H1 (cell line): ENCODE data around the gene NECTIN2. TPM values are rescaled to one million over a fixed set of nuclear protein-coding genes. Genes with fewer than 3 reads are reported as not detected.

Source experiments
- CTCF ChIA-PET: fragments of 300-600 bp; sonication (Branson Sonifier 250); formaldehyde crosslinking; loops from one replicate; lab custom pipeline; 2021; ENCODE audit not compliant: partially characterized antibody; lab: Charles Lee
- POLR2A ChIA-PET: fragments of 300-600 bp; sonication (Branson Sonifier 250); formaldehyde crosslinking; loops from one replicate; lab custom pipeline; 2021; ENCODE audit warnings: inconsistent platforms; ENCODE audit not compliant: partially characterized antibody; lab: Charles Lee
- DNase-seq, 2 experiments: peaks; one replicate each; pipeline versions ENCODE4 v3.0.0 to v3.0.0-alpha.2; 2010 to 2022; ENCODE audit warnings: low spot score in 2 of 2, low read depth in 1 of 2, mixed read lengths in 1 of 2
- FAIRE-seq: peaks from 2 replicates; lab custom pipeline; 2011; peaks lifted over from hg19 to GRCh38; lab: Jason Lieb, UNC
- H2AFZ ChIP-seq: 2 replicates; pipeline ENCODE4 v1.8.1; 2012; ENCODE audit warnings: low read length, inconsistent platforms
- H2AK5ac ChIP-seq: 2 replicates; pipeline ENCODE4 v1.6.1; 2013; ENCODE audit warnings: low read depth, low read length
- H2BK120ac ChIP-seq: replicated peaks from 2 replicates; pipeline ENCODE3; 2013; ENCODE audit warnings: low read depth, low read length, inconsistent platforms
- H2BK12ac ChIP-seq: 2 replicates; pipeline ENCODE4 v1.6.1; 2013; ENCODE audit warnings: low read depth, low read length
- H2BK15ac ChIP-seq: 2 replicates; pipeline ENCODE4 v1.6.1; 2013; ENCODE audit warnings: low read length
- H2BK20ac ChIP-seq: 2 replicates; pipeline ENCODE4 v1.6.1; 2013; ENCODE audit warnings: low read length
- H2BK5ac ChIP-seq: 2 replicates; pipeline ENCODE4 v1.6.1; 2013; ENCODE audit warnings: low read depth, low read length
- H3K14ac ChIP-seq: 2 replicates; pipeline ENCODE4 v1.6.1; 2013; ENCODE audit warnings: inconsistent platforms; ENCODE audit not compliant: insufficient read length
- H3K18ac ChIP-seq: 2 replicates; pipeline ENCODE4 v1.6.1; 2013; ENCODE audit warnings: low read length; ENCODE audit errors: extremely low read depth
- H3K23ac ChIP-seq: 2 replicates; pipeline ENCODE4 v1.6.1; 2013; ENCODE audit warnings: inconsistent platforms; ENCODE audit not compliant: insufficient read length
- H3K23me2 ChIP-seq: 2 replicates; pipeline ENCODE4 v1.6.1; 2013; ENCODE audit warnings: low read depth, low read length
- H3K27ac ChIP-seq: 2 replicates; pipeline ENCODE4 v1.6.1; 2011; ENCODE audit warnings: low read depth, low read length, inconsistent platforms
- H3K27me3 ChIP-seq, 4 experiments: replicated peaks in 1 of 4; 1 replicate in 1 of 4; 2 replicates in 3 of 4; pipeline versions ENCODE4 v1.6.1 to v1.8.1; 2011 to 2013; ENCODE audit warnings: low read length in 3 of 4, mild to moderate bottlenecking in 3 of 4, inconsistent platforms in 2 of 4, mixed read lengths in 2 of 4, moderate library complexity in 1 of 4; ENCODE audit not compliant: control insufficient read depth in 3 of 4, insufficient read depth in 3 of 4; ENCODE audit errors: extremely low read depth in 1 of 4
- H3K36me3 ChIP-seq, 4 experiments: 2 replicates each; pipeline versions ENCODE4 v1.6.1 to v1.8.1; 2011 to 2013; ENCODE audit warnings: mild to moderate bottlenecking in 4 of 4, low read length in 3 of 4, moderate library complexity in 2 of 4, control low read depth in 1 of 4, inconsistent platforms in 1 of 4; ENCODE audit not compliant: insufficient read depth in 4 of 4, control insufficient read depth in 2 of 4
- H3K4ac ChIP-seq: replicated peaks from 2 replicates; pipeline ENCODE3; 2013; ENCODE audit warnings: low read length, low read depth, mixed read lengths, inconsistent platforms; ENCODE audit not compliant: insufficient read length
- H3K4me1 ChIP-seq, 4 experiments: replicated peaks in 1 of 4; 1 replicate in 1 of 4; 2 replicates in 3 of 4; pipeline versions ENCODE4 v1.6.1 to v1.8.1; 2011 to 2013; ENCODE audit warnings: low read length in 3 of 4, inconsistent platforms in 2 of 4, mixed read lengths in 1 of 4; ENCODE audit not compliant: insufficient read depth in 4 of 4, control insufficient read depth in 3 of 4
- H3K4me2 ChIP-seq, 2 experiments: 2 replicates each; pipeline versions ENCODE4 v1.6.1 to v1.8.1; 2011 to 2013; ENCODE audit warnings: low read depth in 2 of 2, low read length in 2 of 2, control low read depth in 1 of 2, inconsistent platforms in 1 of 2, mild to moderate bottlenecking in 1 of 2; ENCODE audit not compliant: insufficient read depth in 1 of 2
- H3K4me3 ChIP-seq, 4 experiments: fragments of 200-600, 300-600 bp in 1 of 4; sonication (generic), shearing (Covaris generic), sonication (Bioruptor Twin) in 1 of 4; 2 replicates each; pipeline versions ENCODE4 v1.5.1 to v1.8.1; 2011 to 2016; ENCODE audit warnings: low read length in 4 of 4, low read depth in 3 of 4, control low read depth in 2 of 4, inconsistent platforms in 2 of 4, mild to moderate bottlenecking in 2 of 4, mixed read lengths in 1 of 4, moderate library complexity in 1 of 4; ENCODE audit not compliant: insufficient read depth in 2 of 4; ENCODE audit errors: extremely low read depth in 1 of 4
- H3K56ac ChIP-seq: replicated peaks from 2 replicates; pipeline ENCODE3; 2013; ENCODE audit warnings: low read depth, mild to moderate bottlenecking, mixed read lengths, low read length, inconsistent platforms; ENCODE audit not compliant: insufficient read length
- H3K79me1 ChIP-seq: 2 replicates; pipeline ENCODE4 v1.6.1; 2013; ENCODE audit warnings: low read depth, low read length, control low read depth
- H3K79me2 ChIP-seq, 2 experiments: 2 replicates each; pipeline versions ENCODE4 v1.6.1 to v1.8.1; 2012 to 2013; ENCODE audit warnings: low read length in 2 of 2, mild to moderate bottlenecking in 2 of 2, inconsistent platforms in 1 of 2; ENCODE audit not compliant: insufficient read depth in 2 of 2, control insufficient read depth in 1 of 2
- H3K9ac ChIP-seq, 4 experiments: replicated peaks in 1 of 4; 1 replicate in 1 of 4; 2 replicates in 3 of 4; pipeline versions ENCODE4 v1.6.1 to v1.8.1; 2011 to 2013; ENCODE audit warnings: low read depth in 3 of 4, low read length in 3 of 4, control low read depth in 2 of 4, mild to moderate bottlenecking in 2 of 4, moderate library complexity in 2 of 4, inconsistent platforms in 1 of 4; ENCODE audit errors: extremely low read depth in 1 of 4
- H3K9me3 ChIP-seq, 2 experiments: 2 replicates each; pipeline versions ENCODE4 v1.6.1 to v1.8.1; 2012 to 2013; ENCODE audit warnings: mild to moderate bottlenecking in 2 of 2, moderate library complexity in 2 of 2, control low read depth in 1 of 2, inconsistent platforms in 1 of 2, low read depth in 1 of 2, low read length in 1 of 2, mixed read lengths in 1 of 2; ENCODE audit not compliant: insufficient read depth in 2 of 2
- H4K20me1 ChIP-seq, 2 experiments: replicated peaks in 1 of 2; 2 replicates each; pipeline versions ENCODE3 to v1.8.1; 2011 to 2013; ENCODE audit warnings: inconsistent platforms in 2 of 2, low read length in 2 of 2, mild to moderate bottlenecking in 1 of 2; ENCODE audit not compliant: insufficient read depth in 2 of 2, control insufficient read depth in 1 of 2
- H4K5ac ChIP-seq: 2 replicates; pipeline ENCODE4 v1.6.1; 2013; ENCODE audit warnings: low read length, low read depth, mixed read lengths, inconsistent platforms; ENCODE audit not compliant: insufficient read length
- H4K8ac ChIP-seq: 2 replicates; pipeline ENCODE4 v1.8.0; 2013; ENCODE audit warnings: mild to moderate bottlenecking, moderate library complexity, low read length, inconsistent platforms; ENCODE audit not compliant: insufficient read depth; ENCODE audit errors: extremely low read depth
- H4K91ac ChIP-seq: replicated peaks from 2 replicates; pipeline ENCODE3; 2013; ENCODE audit warnings: low read length, mixed read lengths, inconsistent platforms; ENCODE audit not compliant: insufficient read length
- CTCF ChIP-seq, 3 experiments: IDR thresholded peaks; 1 replicate in 2 of 3; 2 replicates in 1 of 3; pipeline versions ENCODE4 v1.5.1 to v1.6.1; 2011; ENCODE audit warnings: low read length in 3 of 3, mild to moderate bottlenecking in 3 of 3, inconsistent platforms in 2 of 3, low read depth in 1 of 3, moderate library complexity in 1 of 3; ENCODE audit not compliant: insufficient read depth in 1 of 3; ENCODE audit errors: control extremely low read depth in 1 of 3
- EZH2 ChIP-seq: fragments of 200-600 bp; sonication (generic); IDR thresholded peaks from 2 replicates; pipeline ENCODE4 v1.7.1; 2012; ENCODE audit warnings: low read depth, mild to moderate bottlenecking, moderate library complexity, low read length, inconsistent platforms; ENCODE audit not compliant: severe bottlenecking
- GABPA ChIP-seq: IDR thresholded peaks from 2 replicates; pipeline ENCODE4 v1.6.1; 2011; ENCODE audit warnings: mild to moderate bottlenecking, low read length, moderate library complexity, borderline replicate concordance; ENCODE audit not compliant: insufficient read depth
- KDM1A ChIP-seq: fragments of 200-600, 300-600 bp; sonication (generic); IDR thresholded peaks from 2 replicates; pipeline ENCODE4 v1.7.1; 2016; ENCODE audit warnings: mild to moderate bottlenecking, low read length, borderline replicate concordance
- NANOG ChIP-seq: IDR thresholded peaks from 2 replicates; pipeline ENCODE4 v1.6.1; 2011; ENCODE audit warnings: low read length, low read depth, mild to moderate bottlenecking, inconsistent platforms; ENCODE audit not compliant: insufficient read depth, poor library complexity, severe bottlenecking
- POLR2A ChIP-seq, 2 experiments: IDR thresholded peaks; 1 replicate in 1 of 2; 2 replicates in 1 of 2; pipeline ENCODE4 v1.6.1; 2011; ENCODE audit warnings: low read depth in 2 of 2, low read length in 2 of 2, mild to moderate bottlenecking in 2 of 2; ENCODE audit errors: control extremely low read depth in 1 of 2
- SUZ12 ChIP-seq: fragments of 200-600 bp; sonication (generic); IDR thresholded peaks from 2 replicates; pipeline ENCODE4 v1.6.1; 2012; ENCODE audit warnings: mild to moderate bottlenecking, inconsistent platforms, low read length, moderate library complexity, mixed read lengths
- TAF1 ChIP-seq: IDR thresholded peaks from 2 replicates; pipeline ENCODE4 v1.6.1; 2011; ENCODE audit warnings: mild to moderate bottlenecking, low read depth, low read length
- WGBS, 2 experiments: shearing (Covaris generic) in 1 of 2; methylation state at CpG; one replicate each; pipeline versions ENCODE4 v1.1.6 to v1.1.7; 2013 to 2015; ENCODE audit warnings: low lambda C conversion rate in 2 of 2, mixed read lengths in 2 of 2, inconsistent platforms in 1 of 2, low coverage in 1 of 2, missing lambda C conversion rate in 1 of 2; ENCODE audit not compliant: insufficient replicate concordance in 2 of 2, insufficient coverage in 1 of 2, insufficient read length in 1 of 2; ENCODE audit errors: extremely low coverage in 1 of 2, missing lambda C conversion rate in 1 of 2; 5-methylcytosine and 5-hydroxymethylcytosine counted together
- polyA plus RNA-seq, 7 experiments: library from polyadenylated mRNA; depleted of rRNA in 3 of 7; stranded (reverse) in 5 of 7; unstranded in 2 of 7; fragments of >200 nt in 5 of 7; fragments of 200-250 nt in 2 of 7; gene quantifications; 1 replicate in 5 of 7; 2 replicates in 1 of 7; 4 replicates in 1 of 7; pipeline versions ENCODE4 v1.2.1 to v1.2.3, GENCODE V29; 2011 to 2013; ENCODE audit warnings: missing spikeins in 2 of 7, mixed read lengths in 2 of 7
- total RNA-seq: library from RNA; stranded (reverse); fragmentation: NEBNext Ultra II Directional; extraction: Animal tissue kit (Norgen Biotek cat#: 25700); gene quantifications from 2 replicates; pipeline ENCODE4 v1.2.1, GENCODE V29; 2021

Gene NECTIN2
- total and polyA plus RNA-seq, 2 of the 8 experiments (the other 6 are each of a cell fraction or from before 2014, with no cell fraction given), result 184 to 237 TPM

- H3K4me2 ChIP-seq, result peak overlapping the region; percentile 70 to 96
- peak overlapping the region; percentile 71 for H2BK5ac ChIP-seq
- no peak overlapping the region for H2BK15ac ChIP-seq
- H3K79me1 ChIP-seq, result peaks cover 23% of the 10 kb centered on the region
- peaks cover 11 to 17% of the 10 kb centered on the region in 2 experiments for H4K20me1 ChIP-seq
- no peak overlapping the region; the same call in 1 of the 2 replicates for H2BK20ac ChIP-seq
- H3K23me2 ChIP-seq, result peaks cover 17% of the 10 kb centered on the region
- peak overlapping the region in 3 of 4 experiments; percentile 53 to 83 (median 62); a peak in 5 of 7 replicates for H3K9ac ChIP-seq
- H3K27me3 ChIP-seq, result no peaks in the 10 kb centered on the region
- peak overlapping the region; percentile 73; the same call in 1 of the 2 replicates for H3K18ac ChIP-seq
- no peak overlapping the region for H3K14ac ChIP-seq
- DNase-seq (peak; percentile 99), FAIRE-seq (peak; percentile 97)
- H2AFZ ChIP-seq, result no peak overlapping the region
- H2AK5ac ChIP-seq, result no peak overlapping the region
- ChIA-PET CTCF (interaction anchor here (0.6 to 1.1 kb wide), 4 partner anchors 9 to 166 kb away, joined by 3 to 6 read pairs (median 4); no protein-coding TSS in a partner anchor), POLR2A (interaction anchor here (0.6 to 9.8 kb wide), 24 partner anchors 8 to 795 kb away, joined by 3 to 247 read pairs (median 4); partner anchors contain the start of genes APOE, CLASRP, NECTIN2 and PPP1R37)
- H3K23ac ChIP-seq, result no peak overlapping the region
- peak overlapping the region; percentile 28 to 58 (median 48); a peak in 7 of 8 replicates for H3K4me3 ChIP-seq
- H3K36me3 ChIP-seq, result peaks cover 28 to 57% (median 36%) of the 10 kb centered on the region in 4 experiments
- H4K8ac ChIP-seq, result peak overlapping the region; percentile 16; the same call in 1 of the 2 replicates
- H3K4me1 ChIP-seq, result peaks cover 5 to 8% (median 7%) of the 10 kb centered on the region in 4 experiments
- WGBS, 2 experiments, result 1% methylated on average over 37 of the region's 40 CpGs; no CpG with 5 or more reads in 1 of the 2 experiments
- H3K27ac ChIP-seq, result peak overlapping the region; percentile 74; the same call in 1 of the 2 replicates
- no peak overlapping the region for H3K56ac ChIP-seq
- no peaks in the 10 kb centered on the region for H3K9me3 ChIP-seq
- peak overlapping the region; percentile 0 for H4K5ac ChIP-seq
- H3K79me2 ChIP-seq, result peaks cover 7 to 35% of the 10 kb centered on the region in 2 experiments
- no peak overlapping the region for H2BK120ac ChIP-seq
- no peak overlapping the region for H2BK12ac ChIP-seq
- no peak overlapping the region for H3K4ac ChIP-seq
- H4K91ac ChIP-seq, result no peak overlapping the region
- TF ChIP-seq KDM1A (no peak), GABPA (peak; percentile 43; the same call in 1 of the 2 replicates), TAF1 (peak; percentile 71), EZH2 (no peak), CTCF (IDR thresholded peaks at IDR 0.05; ENCODE audit: control extremely low read depth in 1 of 3, insufficient read depth in 1 of 3, low read depth in 1 of 3, low read length in 3 of 3) (no peak), SUZ12 (no peak), NANOG (peak; percentile 20), POLR2A (IDR thresholded peaks at IDR 0.05; ENCODE audit: control extremely low read depth in 1 of 2, low read depth in 2 of 2, low read length in 2 of 2) (peak; percentile 83 to 92)
Observed at GRCh38 chr19:44890366-44891015, 44.4 kb downstream of the NECTIN2 start.
